ENCODE results near the gene CCL18.

- TF ChIP-seq CTCF (conservative IDR thresholded peaks at IDR 0.05; ENCODE audit: low read depth, low read length) (no peak), EZH2 (IDR thresholded peaks at IDR 0.05; ENCODE audit: borderline replicate concordance, low read depth, low read length, poor library complexity, severe bottlenecking) (no peak)
Measured at GRCh38 chr17:36066365-36066985, 2.4 kb downstream of the CCL18 start.

All from A673 (cell line).